ENCODE results near the gene HSD11B2. TPM values are rescaled to one million over a fixed set of nuclear protein-coding genes. Genes with fewer than 3 reads are reported as not detected.

Gene HSD11B2
- total RNA-seq, 1 experiment from 2014 or later = not detected

- Histone ChIP-seq H3K4me3 (ENCODE audit: low read length) (peak overlapping the region; percentile 58), H3K4me2 (ENCODE audit: low read depth, low read length, poor library complexity, severe bottlenecking) (peak overlapping the region; percentile 73), H3K9me3 (ENCODE audit: low read length) (no peaks in the 10 kb centered on the region), H4K20me1 (ENCODE audit: insufficient read depth, low read depth, low read length) (no peaks in the 10 kb centered on the region), H3K27me3 (ENCODE audit: low read length) (no peaks in the 10 kb centered on the region), H2AFZ (ENCODE audit: low read length) (peak overlapping the region; percentile 66; the same call in 1 of the 2 replicates), H3K9ac (ENCODE audit: low read length) (no peak overlapping the region), H3K79me2 (ENCODE audit: low read length) (no peaks in the 10 kb centered on the region), H3K4me1 (ENCODE audit: low read length) (peaks cover 17% of the 10 kb centered on the region), H3K36me3 (ENCODE audit: insufficient read depth, low read length) (no peaks in the 10 kb centered on the region), H3K9me2 (replicated peaks; ENCODE audit: insufficient read depth, low read length) (no peaks in the 10 kb centered on the region), H3K27ac (ENCODE audit: low read length) (no peak overlapping the region)
- peak; percentile 54 for DNase-seq
Measured at GRCh38 chr16:67425061-67425460, 5.9 kb upstream of the HSD11B2 start.

DNA sequence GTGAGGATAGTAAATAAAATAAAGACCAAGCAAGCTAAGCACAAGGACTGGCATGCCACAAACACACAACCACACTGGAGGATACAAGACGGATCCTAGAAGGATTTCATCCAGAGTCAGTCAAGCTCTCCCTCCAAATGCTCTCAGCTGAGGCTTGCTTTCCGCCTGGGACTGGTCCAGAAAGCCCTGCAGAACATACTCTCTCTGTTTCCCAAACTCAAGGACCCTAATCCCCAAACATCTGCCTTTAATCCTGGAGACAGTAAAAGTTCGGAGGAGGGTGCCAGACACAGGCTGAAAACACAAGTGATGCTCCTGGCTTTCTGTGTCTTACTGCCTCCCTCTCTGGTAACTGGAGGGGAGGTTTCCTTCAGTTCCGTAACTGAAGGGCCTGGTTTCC, 5.3 kb upstream of the HSD11B2 start:
- peak overlapping the region; percentile 73 for H3K4me2 ChIP-seq (ENCODE audit: low read depth, low read length, poor library complexity, severe bottlenecking)
- no peak overlapping the region for H2AFZ ChIP-seq (ENCODE audit: low read length)
- no peaks in the 10 kb centered on the region for H3K79me2 ChIP-seq (ENCODE audit: low read length)
- H3K27me3 ChIP-seq (ENCODE audit: low read length) = no peaks in the 10 kb centered on the region
- no peak overlapping the region for H3K4me3 ChIP-seq (ENCODE audit: low read length)
- no peaks in the 10 kb centered on the region for H3K9me2 ChIP-seq (replicated peaks; ENCODE audit: insufficient read depth, low read length)
- H3K36me3 ChIP-seq (ENCODE audit: insufficient read depth, low read length) = no peaks in the 10 kb centered on the region
- peaks cover 22% of the 10 kb centered on the region for H3K4me1 ChIP-seq (ENCODE audit: low read length)
- no peak overlapping the region for H3K27ac ChIP-seq (ENCODE audit: low read length)
- DNase-seq = no peak
- no peaks in the 10 kb centered on the region for H3K9me3 ChIP-seq (ENCODE audit: low read length)
- no peak overlapping the region for H3K9ac ChIP-seq (ENCODE audit: low read length)
- no peaks in the 10 kb centered on the region for H4K20me1 ChIP-seq (ENCODE audit: insufficient read depth, low read depth, low read length)

DNA sequence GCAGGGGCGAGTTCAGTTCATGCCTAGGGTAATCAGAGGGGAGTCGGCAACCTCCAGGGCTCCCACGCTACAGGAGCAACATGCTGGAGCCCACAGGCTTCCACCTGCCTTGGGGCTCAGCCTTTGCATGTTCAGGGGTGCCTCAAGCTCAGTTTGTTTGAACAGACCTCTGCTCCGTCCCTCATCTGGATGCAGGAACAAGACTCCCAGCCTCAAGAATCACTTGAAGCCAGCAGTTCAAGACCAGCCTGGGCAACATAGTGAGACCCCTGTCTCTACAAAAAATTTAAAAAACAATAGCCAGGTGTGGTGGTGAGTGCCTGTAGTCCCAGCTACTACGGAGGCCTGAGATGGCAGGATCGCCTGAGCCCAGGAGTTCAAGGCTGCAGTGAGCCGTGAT, 4.9 kb upstream of the HSD11B2 start:
- peaks cover 24% of the 10 kb centered on the region for H3K4me1 ChIP-seq (ENCODE audit: low read length)
- no peak for DNase-seq
- H3K9ac ChIP-seq (ENCODE audit: low read length) = no peak overlapping the region

DNA sequence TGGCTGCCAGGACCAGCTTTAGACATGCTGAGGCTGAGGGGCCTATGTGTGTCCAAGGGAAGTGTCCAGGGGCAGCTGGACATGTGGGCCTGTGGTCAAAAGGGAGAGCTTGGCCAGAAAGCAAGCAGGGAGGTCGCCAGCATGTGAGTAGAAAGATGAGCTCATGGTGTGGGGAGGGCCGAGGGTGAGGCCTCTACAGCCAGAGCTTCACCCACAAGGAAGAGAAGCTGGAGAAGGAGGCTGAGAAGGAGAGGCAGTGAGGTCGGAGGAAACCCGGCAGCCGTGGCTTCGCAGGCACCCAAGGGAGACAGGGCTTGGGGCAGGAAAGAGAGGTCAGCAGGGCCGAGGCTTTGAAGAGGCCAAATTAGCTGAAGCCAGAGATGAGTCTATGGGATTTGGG, 4.0 kb upstream of the HSD11B2 start:
- Histone ChIP-seq H3K27me3 (ENCODE audit: low read length) (no peaks in the 10 kb centered on the region), H4K20me1 (ENCODE audit: insufficient read depth, low read depth, low read length) (0 out of 2 replicates have a peak, but pooled peaks cover 4% of the 10 kb centered on the region), H3K4me2 (ENCODE audit: low read depth, low read length, poor library complexity, severe bottlenecking) (no peak overlapping the region), H3K27ac (ENCODE audit: low read length) (no peak overlapping the region), H3K9me3 (ENCODE audit: low read length) (no peaks in the 10 kb centered on the region), H3K9me2 (replicated peaks; ENCODE audit: insufficient read depth, low read length) (no peaks in the 10 kb centered on the region), H3K79me2 (ENCODE audit: low read length) (no peaks in the 10 kb centered on the region), H3K4me1 (ENCODE audit: low read length) (peaks cover 24% of the 10 kb centered on the region), H2AFZ (ENCODE audit: low read length) (no peak overlapping the region), H3K9ac (ENCODE audit: low read length) (no peak overlapping the region), H3K4me3 (ENCODE audit: low read length) (no peak overlapping the region), H3K36me3 (ENCODE audit: insufficient read depth, low read length) (no peaks in the 10 kb centered on the region)
- DNase-seq = no peak

More for the DNA sequence above, 4.9 kb upstream of the HSD11B2 start:
- Histone ChIP-seq H3K27ac (ENCODE audit: low read length) (no peak overlapping the region), H3K36me3 (ENCODE audit: insufficient read depth, low read length) (no peaks in the 10 kb centered on the region), H4K20me1 (ENCODE audit: insufficient read depth, low read depth, low read length) (no peaks in the 10 kb centered on the region), H3K4me2 (ENCODE audit: low read depth, low read length, poor library complexity, severe bottlenecking) (no peak overlapping the region), H2AFZ (ENCODE audit: low read length) (no peak overlapping the region), H3K79me2 (ENCODE audit: low read length) (no peaks in the 10 kb centered on the region), H3K4me3 (ENCODE audit: low read length) (no peak overlapping the region), H3K27me3 (ENCODE audit: low read length) (no peaks in the 10 kb centered on the region), H3K9me3 (ENCODE audit: low read length) (no peaks in the 10 kb centered on the region), H3K9me2 (replicated peaks; ENCODE audit: insufficient read depth, low read length) (no peaks in the 10 kb centered on the region)

DNA sequence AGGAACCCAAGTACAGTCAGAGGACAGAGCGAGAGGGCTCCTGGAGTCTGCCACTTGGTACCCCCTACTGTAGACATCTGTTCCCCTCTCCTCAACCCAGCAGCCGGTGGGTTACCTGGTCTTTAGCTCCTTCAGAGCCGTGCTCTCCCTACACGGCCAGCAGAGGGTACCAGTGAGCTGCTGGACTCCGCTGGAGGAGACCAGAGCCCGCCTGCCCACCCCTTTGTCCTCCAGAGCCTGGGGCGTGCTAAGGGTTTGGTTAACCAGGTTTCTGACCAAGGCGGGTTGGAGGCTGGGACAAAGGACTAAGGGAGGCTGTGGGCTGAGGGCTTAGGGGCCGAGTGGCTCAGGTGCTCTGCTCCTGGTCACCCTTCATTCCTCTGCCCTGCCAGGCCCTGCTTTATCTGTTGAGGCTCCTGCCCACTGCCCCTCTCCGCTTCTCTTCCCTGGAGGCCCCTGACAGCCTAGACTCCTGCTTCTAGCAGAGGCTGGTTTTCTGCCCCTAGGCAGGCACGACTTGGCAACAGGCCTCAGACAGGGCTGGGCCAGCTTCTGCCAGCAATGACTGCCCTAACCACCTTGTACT, 2.7 kb upstream of the HSD11B2 start:
- Histone ChIP-seq H3K27ac (ENCODE audit: low read length) (no peak overlapping the region), H3K9ac (ENCODE audit: low read length) (no peak overlapping the region), H3K9me3 (ENCODE audit: low read length) (no peaks in the 10 kb centered on the region), H3K9me2 (replicated peaks; ENCODE audit: insufficient read depth, low read length) (no peaks in the 10 kb centered on the region), H4K20me1 (ENCODE audit: insufficient read depth, low read depth, low read length) (0 out of 2 replicates have a peak, but pooled peaks cover 4% of the 10 kb centered on the region), H3K4me2 (ENCODE audit: low read depth, low read length, poor library complexity, severe bottlenecking) (no peak overlapping the region), H3K27me3 (ENCODE audit: low read length) (no peaks in the 10 kb centered on the region), H3K36me3 (ENCODE audit: insufficient read depth, low read length) (no peaks in the 10 kb centered on the region), H3K79me2 (ENCODE audit: low read length) (no peaks in the 10 kb centered on the region), H3K4me3 (ENCODE audit: low read length) (no peak overlapping the region), H3K4me1 (ENCODE audit: low read length) (peaks cover 24% of the 10 kb centered on the region), H2AFZ (ENCODE audit: low read length) (no peak overlapping the region)
- DNase-seq = peak; percentile 87

DNA sequence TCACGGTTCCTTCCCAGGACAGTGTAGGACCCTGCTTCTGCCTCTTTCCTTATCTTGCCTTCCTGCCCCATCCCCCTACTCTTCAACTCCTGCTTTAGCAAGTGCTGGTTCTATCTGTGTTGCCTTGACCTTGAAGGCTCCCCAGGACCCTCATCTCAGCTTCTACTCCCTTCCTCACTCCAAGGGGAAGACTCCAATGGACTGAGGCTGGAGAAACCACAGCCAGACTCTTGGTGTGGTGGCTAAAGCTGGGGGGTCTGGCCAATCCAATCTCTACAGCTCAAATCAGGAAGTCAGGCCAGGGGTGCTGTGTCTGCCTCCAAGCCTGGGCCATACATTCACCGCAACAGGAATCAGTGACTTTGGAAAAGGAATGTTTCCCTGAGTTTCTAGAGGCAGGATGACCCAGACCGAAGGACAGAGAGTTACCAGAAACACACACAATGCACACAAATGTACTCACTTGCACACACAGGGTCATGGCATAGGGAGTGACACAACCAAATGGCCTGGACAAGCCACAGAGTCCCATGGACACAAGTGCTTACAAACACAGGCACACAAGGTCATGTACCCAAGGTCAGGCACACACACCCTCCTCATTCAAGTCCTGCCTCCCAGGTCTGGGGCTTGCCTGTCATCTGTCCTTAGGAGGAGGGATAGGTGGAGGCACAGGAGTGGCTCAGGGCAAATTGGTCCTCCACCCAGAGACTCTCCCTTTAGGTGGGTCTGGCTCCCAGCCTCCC, 1.7 kb upstream of the HSD11B2 start:
- H3K4me3 ChIP-seq (ENCODE audit: low read length) = no peak overlapping the region
- no peak overlapping the region for H3K4me2 ChIP-seq (ENCODE audit: low read depth, low read length, poor library complexity, severe bottlenecking)
- no peaks in the 10 kb centered on the region for H3K9me2 ChIP-seq (replicated peaks; ENCODE audit: insufficient read depth, low read length)
- no peak overlapping the region for H3K27ac ChIP-seq (ENCODE audit: low read length)
- H3K4me1 ChIP-seq (ENCODE audit: low read length) = peaks cover 20% of the 10 kb centered on the region
- H3K36me3 ChIP-seq (ENCODE audit: insufficient read depth, low read length) = no peaks in the 10 kb centered on the region
- no peaks in the 10 kb centered on the region for H3K79me2 ChIP-seq (ENCODE audit: low read length)
- no peaks in the 10 kb centered on the region for H3K9me3 ChIP-seq (ENCODE audit: low read length)
- no peaks in the 10 kb centered on the region for H3K27me3 ChIP-seq (ENCODE audit: low read length)
- DNase-seq = no peak
- 0 out of 2 replicates have a peak, but pooled peaks cover 4% of the 10 kb centered on the region for H4K20me1 ChIP-seq (ENCODE audit: insufficient read depth, low read depth, low read length)
- H2AFZ ChIP-seq (ENCODE audit: low read length) = no peak overlapping the region
- no peak overlapping the region for H3K9ac ChIP-seq (ENCODE audit: low read length)

GRCh38 chr16:67429799-67430503, 970 bp upstream of the HSD11B2 start:
- Histone ChIP-seq H3K9me3 (ENCODE audit: low read length) (no peaks in the 10 kb centered on the region), H3K79me2 (ENCODE audit: low read length) (no peaks in the 10 kb centered on the region), H3K9me2 (replicated peaks; ENCODE audit: insufficient read depth, low read length) (no peaks in the 10 kb centered on the region), H3K4me3 (ENCODE audit: low read length) (peak overlapping the region; percentile 52; the same call in 1 of the 2 replicates), H3K9ac (ENCODE audit: low read length) (peak overlapping the region; percentile 33), H3K4me1 (ENCODE audit: low read length) (peaks cover 13% of the 10 kb centered on the region), H3K27me3 (ENCODE audit: low read length) (no peaks in the 10 kb centered on the region), H3K27ac (ENCODE audit: low read length) (no peak overlapping the region), H2AFZ (ENCODE audit: low read length) (no peak overlapping the region; the same call in 1 of the 2 replicates), H4K20me1 (ENCODE audit: insufficient read depth, low read depth, low read length) (0 out of 2 replicates have a peak, but pooled peaks cover 4% of the 10 kb centered on the region), H3K4me2 (ENCODE audit: low read depth, low read length, poor library complexity, severe bottlenecking) (peak overlapping the region; percentile 67), H3K36me3 (ENCODE audit: insufficient read depth, low read length) (no peaks in the 10 kb centered on the region)
- DNase-seq = no peak

- peak overlapping the region; percentile 71; the same call in 1 of the 2 replicates for H2AFZ ChIP-seq (ENCODE audit: low read length)
Measured at GRCh38 chr16:67430504-67430976, 381 bp upstream of the HSD11B2 start.

More at GRCh38 chr16:67430504-67430976, 381 bp upstream of the HSD11B2 start:
- Histone ChIP-seq H3K9me3 (ENCODE audit: low read length) (no peaks in the 10 kb centered on the region), H3K9ac (ENCODE audit: low read length) (peak overlapping the region; percentile 33), H3K4me1 (ENCODE audit: low read length) (peaks cover 7% of the 10 kb centered on the region), H3K4me3 (ENCODE audit: low read length) (peak overlapping the region; percentile 52; the same call in 1 of the 2 replicates), H3K36me3 (ENCODE audit: insufficient read depth, low read length) (no peaks in the 10 kb centered on the region), H3K79me2 (ENCODE audit: low read length) (no peaks in the 10 kb centered on the region), H3K27me3 (ENCODE audit: low read length) (no peaks in the 10 kb centered on the region), H3K27ac (ENCODE audit: low read length) (no peak overlapping the region), H3K9me2 (replicated peaks; ENCODE audit: insufficient read depth, low read length) (no peaks in the 10 kb centered on the region), H3K4me2 (ENCODE audit: low read depth, low read length, poor library complexity, severe bottlenecking) (peak overlapping the region; percentile 67), H4K20me1 (ENCODE audit: insufficient read depth, low read depth, low read length) (0 out of 2 replicates have a peak, but pooled peaks cover 4% of the 10 kb centered on the region)
- peak; percentile 59 for DNase-seq
